Small intestine (tissue), 7 donors: Measurements from ENCODE around the gene BIK. TPM values are rescaled to one million over a fixed set of nuclear protein-coding genes. Genes with fewer than 3 reads are reported as not detected.

ENCODE experiments used
- DNase-seq, 2 donors: peaks; one replicate each; pipeline versions ENCODE4 v3.0.0 to v3.0.0-alpha.2; 2013
- FAIRE-seq: peaks from 2 replicates; lab custom pipeline; 2012; peaks lifted over from hg19 to GRCh38; lab: Jason Lieb, UNC
- H3K27ac ChIP-seq, 3 donors: one replicate each; pipeline ENCODE4 v1.5.1; 2013; ENCODE audit warnings: low read length in 2 of 3, mild to moderate bottlenecking in 2 of 3, control low read depth in 1 of 3, inconsistent platforms in 1 of 3, low read depth in 1 of 3, moderate library complexity in 1 of 3
- H3K27me3 ChIP-seq, 3 donors: one replicate each; pipeline ENCODE4 v1.6.1; 2013; ENCODE audit warnings: low read length in 3 of 3, inconsistent platforms in 1 of 3; ENCODE audit not compliant: control insufficient read depth in 3 of 3, insufficient read depth in 3 of 3
- H3K36me3 ChIP-seq, 3 donors: one replicate each; pipeline ENCODE4 v1.6.1; 2013; ENCODE audit warnings: low read length in 3 of 3, inconsistent platforms in 1 of 3, low read depth in 1 of 3, mild to moderate bottlenecking in 1 of 3, moderate library complexity in 1 of 3; ENCODE audit not compliant: control insufficient read depth in 3 of 3, insufficient read depth in 2 of 3
- H3K4me1 ChIP-seq, 3 donors: one replicate each; pipeline ENCODE4 v1.6.1; 2013; ENCODE audit warnings: low read length in 2 of 3, inconsistent platforms in 1 of 3, low read depth in 1 of 3, mild to moderate bottlenecking in 1 of 3, moderate library complexity in 1 of 3; ENCODE audit not compliant: control insufficient read depth in 3 of 3, insufficient read depth in 2 of 3
- H3K4me3 ChIP-seq, 3 donors: one replicate each; pipeline ENCODE4 v1.5.1; 2013; ENCODE audit warnings: low read length in 3 of 3, control low read depth in 1 of 3, inconsistent platforms in 1 of 3, low read depth in 1 of 3, mild to moderate bottlenecking in 1 of 3, moderate library complexity in 1 of 3
- H3K9me3 ChIP-seq, 2 donors: one replicate each; pipeline ENCODE4 v1.6.1; 2013; ENCODE audit warnings: low read depth in 1 of 2, low read length in 1 of 2; ENCODE audit not compliant: control insufficient read depth in 2 of 2, insufficient read depth in 1 of 2
- WGBS, 3 donors: extraction: QIAGEN DNeasy Blood & Tissue Kit; methylation state at CpG; one replicate each; pipeline ENCODE4 v1.1.7; 2013; 5-methylcytosine and 5-hydroxymethylcytosine counted together
- polyA plus RNA-seq, 4 donors: library from polyadenylated mRNA; stranded (reverse) in 3 of 4; unstranded in 1 of 4; fragments of 200-250 nt in 3 of 4; fragments of 120-200 nt in 1 of 4; gene quantifications; one replicate each; pipeline versions ENCODE4 v1.2.1 to v1.2.3, GENCODE V29; 2013
- donor health status: healthy with polysubstance abuse.
- donor health status: control.
- donor health status: control.
- donor health status: Bipolar disorder and iron deficiency.
- donor health status: healthy.

BIK gene
- polyA plus RNA-seq, 4 donors: 1.7 to 26.2 (median 18.7) TPM

GRCh38 chr22:43109921-43110443 lies 568 bp upstream of the BIK start:
- peaks cover 0 to 12% (median 0%) of the 10 kb centered on the region in 3 donors for H3K4me1 ChIP-seq
- H3K27ac ChIP-seq: no peak overlapping the region
- no peaks in the 10 kb centered on the region for H3K36me3 ChIP-seq
- H3K27me3 ChIP-seq: peaks cover 0 to 64% (median 0%) of the 10 kb centered on the region in 3 donors
- H3K4me3 ChIP-seq: peak overlapping the region in 1 of 3 donors; percentile 74
- FAIRE-seq: no peak
- 11 to 18% (median 17%) methylated on average over 32 of the region's 32 CpGs for WGBS, 3 donors
- no peaks in the 10 kb centered on the region for H3K9me3 ChIP-seq
- peak in 1 of 2 donors; percentile 34 for DNase-seq

GRCh38 chr22:43110927-43111623 lies 525 bp downstream of the BIK start:
- peak overlapping the region in 2 of 3 donors; percentile 27 to 34 for H3K27ac ChIP-seq
- H3K4me3 ChIP-seq: peak overlapping the region; percentile 27 to 74 (median 73)
- H3K27me3 ChIP-seq: peaks cover 0 to 66% (median 0%) of the 10 kb centered on the region in 3 donors
- no peaks in the 10 kb centered on the region for H3K9me3 ChIP-seq
- 1 to 2% (median 1%) methylated on average over 42 to 86 of the region's 86 CpGs for WGBS, 3 donors
- no peak for FAIRE-seq
- no peaks in the 10 kb centered on the region for H3K36me3 ChIP-seq
- DNase-seq: peak; percentile 69 to 70
- peaks cover 0 to 12% (median 0%) of the 10 kb centered on the region in 3 donors for H3K4me1 ChIP-seq

DNA sequence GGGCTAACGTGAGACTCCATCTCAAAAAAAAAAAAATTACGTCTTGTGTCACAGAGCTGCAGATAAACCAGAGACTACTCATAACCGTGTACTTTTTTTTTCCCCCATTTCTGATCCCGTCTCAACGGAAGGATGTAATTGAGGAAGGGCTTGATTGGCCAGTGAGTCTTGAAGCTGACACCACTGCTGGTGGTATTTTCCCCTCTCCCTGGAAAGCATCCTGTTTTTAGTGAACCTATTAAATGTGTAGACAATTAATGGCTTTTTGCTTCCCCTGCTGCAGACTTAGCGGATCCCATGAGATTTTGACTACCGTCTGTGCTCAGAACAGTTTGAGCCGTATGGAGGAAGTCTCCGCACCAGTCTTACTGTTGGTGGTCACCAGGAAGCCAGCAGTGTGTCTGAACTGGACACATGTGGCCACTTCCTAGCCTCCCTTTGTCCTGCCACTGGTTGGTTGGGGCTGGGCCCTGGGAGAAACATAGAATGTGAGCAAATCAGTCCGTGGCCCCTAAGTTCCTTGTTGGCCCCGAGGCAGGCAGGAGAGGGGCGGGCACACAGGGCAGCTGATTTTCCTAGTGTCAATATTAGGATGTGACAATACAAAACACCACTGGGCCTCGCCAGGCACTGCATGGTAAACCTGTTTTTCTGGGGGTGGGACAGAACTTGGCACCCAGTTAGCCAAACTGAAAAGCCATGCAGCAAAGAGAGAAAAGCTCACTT lies 3.1 kb downstream of the BIK start:
- H3K4me1 ChIP-seq: peaks cover 0 to 12% (median 2%) of the 10 kb centered on the region in 3 donors
- peaks cover 0 to 59% (median 0%) of the 10 kb centered on the region in 3 donors for H3K27me3 ChIP-seq
- no peak for DNase-seq
- FAIRE-seq: no peak
- H3K27ac ChIP-seq: no peak overlapping the region
- no peak overlapping the region for H3K4me3 ChIP-seq
- H3K9me3 ChIP-seq: no peaks in the 10 kb centered on the region
- no peaks in the 10 kb centered on the region for H3K36me3 ChIP-seq
- 53 to 56% (median 54%) methylated on average over 13 of the region's 13 CpGs for WGBS, 3 donors

- 11 to 35% (median 21%) methylated on average over 5 of the region's 5 CpGs for WGBS, 3 donors
- Histone ChIP-seq H3K36me3 (no peaks in the 10 kb centered on the region), H3K9me3 (no peaks in the 10 kb centered on the region), H3K4me1 (peaks cover 0 to 10% (median 2%) of the 10 kb centered on the region in 3 donors), H3K27me3 (peaks cover 0 to 46% (median 0%) of the 10 kb centered on the region in 3 donors), H3K27ac (peak overlapping the region in 1 of 3 donors; percentile 14), H3K4me3 (no peak overlapping the region)
- DNase-seq: peak in 1 of 2 donors; percentile 76
- no peak for FAIRE-seq
These were observed 4.4 kb downstream of the BIK start for GRCh38 chr22:43114958-43115357.

DNA sequence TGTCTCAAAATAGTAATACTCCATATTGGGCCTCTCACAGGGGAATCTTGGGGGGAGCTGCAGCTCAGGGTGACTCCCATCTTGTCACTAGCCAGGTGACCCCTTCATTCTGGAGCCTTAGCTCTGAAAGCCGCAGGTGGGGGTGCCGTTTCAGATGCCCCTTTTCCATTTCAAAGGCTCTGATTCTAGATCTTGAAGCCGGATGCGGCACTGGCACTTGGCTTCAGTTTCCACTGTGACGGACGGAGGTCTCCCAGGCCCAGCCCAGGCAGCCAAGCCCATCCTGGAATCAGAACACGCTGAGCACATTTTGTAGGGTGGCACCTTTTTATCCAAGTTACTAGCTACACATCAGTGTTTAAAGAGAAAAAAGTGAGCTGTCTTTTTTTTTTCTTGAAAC lies 6.4 kb downstream of the BIK start:
- no peaks in the 10 kb centered on the region for H3K9me3 ChIP-seq
- WGBS, 3 donors: 91 to 98% (median 97%) methylated on average over 7 of the region's 7 CpGs
- H3K4me3 ChIP-seq: no peak overlapping the region
- H3K36me3 ChIP-seq: peaks cover 0 to 2% (median 0%) of the 10 kb centered on the region in 3 donors
- H3K27ac ChIP-seq: no peak overlapping the region
- DNase-seq: no peak
- H3K4me1 ChIP-seq: peaks cover 0 to 5% (median 2%) of the 10 kb centered on the region in 3 donors
- peaks cover 0 to 28% (median 0%) of the 10 kb centered on the region in 3 donors for H3K27me3 ChIP-seq
- no peak for FAIRE-seq

- Histone ChIP-seq H3K27me3 (peaks cover 0 to 17% (median 0%) of the 10 kb centered on the region in 3 donors), H3K36me3 (peaks cover 0 to 2% (median 0%) of the 10 kb centered on the region in 3 donors), H3K9me3 (no peaks in the 10 kb centered on the region), H3K4me1 (peaks cover 0 to 5% (median 2%) of the 10 kb centered on the region in 3 donors), H3K4me3 (no peak overlapping the region), H3K27ac (no peak overlapping the region)
- WGBS, 3 donors: 37 to 62% (median 51%) methylated on average over 21 of the region's 21 CpGs
- no peak for FAIRE-seq
- DNase-seq: peak in 1 of 2 donors; percentile 36
These were observed 7.7 kb downstream of the BIK start for GRCh38 chr22:43118024-43118849.

GRCh38 chr22:43118953-43119458 lies 8.5 kb downstream of the BIK start:
- peaks cover 0 to 5% (median 2%) of the 10 kb centered on the region in 3 donors for H3K4me1 ChIP-seq
- H3K27me3 ChIP-seq: peaks cover 0 to 11% (median 0%) of the 10 kb centered on the region in 3 donors
- H3K36me3 ChIP-seq: peaks cover 0 to 2% (median 0%) of the 10 kb centered on the region in 3 donors
- WGBS, 3 donors: 15 to 52% (median 41%) methylated on average over 7 of the region's 7 CpGs
- no peak overlapping the region for H3K4me3 ChIP-seq
- DNase-seq (peak in 1 of 2 donors; percentile 38), FAIRE-seq (no peak)
- no peaks in the 10 kb centered on the region for H3K9me3 ChIP-seq
- peak overlapping the region in 1 of 3 donors; percentile 21 for H3K27ac ChIP-seq
